CD4-positive, alpha-beta memory T cell (primary cell): Measurements from ENCODE around the gene TCF7L1. TPM values are rescaled to one million over a fixed set of nuclear protein-coding genes. Genes with fewer than 3 reads are reported as not detected.

Source experiments
- CTCF ChIA-PET: fragments of 350-600 bp; sonication (Branson Sonifier 250); formaldehyde crosslinking; loops from one replicate; lab custom pipeline; 2021; ENCODE audit warnings: inconsistent platforms; ENCODE audit not compliant: partially characterized antibody; lab: Charles Lee
- POLR2A ChIA-PET: fragments of 350-600 bp; sonication (Branson Sonifier 250); formaldehyde crosslinking; loops from one replicate; lab custom pipeline; 2021; ENCODE audit not compliant: partially characterized antibody; lab: Charles Lee
- DNase-seq, 5 donors: peaks; one replicate each; pipeline versions ENCODE4 v3.0.0 to v3.0.0-alpha.2; 2020 to 2022; ENCODE audit warnings: mixed read lengths in 1 of 5
- H3K27ac ChIP-seq: one replicate; pipeline ENCODE4 v1.7.0; 2013; ENCODE audit warnings: low read depth, low read length
- H3K27me3 ChIP-seq: 2 replicates; pipeline ENCODE4 v1.7.0; 2013; ENCODE audit warnings: mild to moderate bottlenecking, low read length, moderate library complexity; ENCODE audit not compliant: insufficient read depth
- H3K36me3 ChIP-seq: 2 replicates; pipeline ENCODE4 v1.7.0; 2013; ENCODE audit warnings: mild to moderate bottlenecking, low read length, moderate library complexity; ENCODE audit not compliant: insufficient read depth
- H3K4me1 ChIP-seq: 2 replicates; pipeline ENCODE4 v1.7.0; 2013; ENCODE audit warnings: mild to moderate bottlenecking, low read length, moderate library complexity; ENCODE audit not compliant: insufficient read depth
- H3K4me3 ChIP-seq, 2 donors: one replicate each; pipeline ENCODE4 v1.7.0; 2013; ENCODE audit warnings: low read length in 2 of 2, mild to moderate bottlenecking in 1 of 2
- H3K9me3 ChIP-seq, 2 donors: one replicate each; pipeline ENCODE4 v1.7.0; 2013; ENCODE audit warnings: low read length in 2 of 2, control low read depth in 1 of 2; ENCODE audit not compliant: control insufficient read depth in 1 of 2
- H3K27ac Mint-ChIP-seq, 7 donors: one replicate each; pipeline ENCODE4 v1.8.0; 2020 to 2021; ENCODE audit warnings: mixed read lengths in 7 of 7, mild to moderate bottlenecking in 6 of 7, inconsistent platforms in 3 of 7, moderate library complexity in 3 of 7
- H3K27me3 Mint-ChIP-seq, 2 donors: one replicate each; pipeline ENCODE4 v1.8.0; 2020 to 2021; ENCODE audit warnings: mixed read lengths in 2 of 2
- H3K36me3 Mint-ChIP-seq, 2 donors: one replicate each; pipeline ENCODE4 v1.8.0; 2020 to 2021; ENCODE audit warnings: mixed read lengths in 2 of 2, inconsistent platforms in 1 of 2, mild to moderate bottlenecking in 1 of 2
- H3K4me1 Mint-ChIP-seq, 4 donors: one replicate each; pipeline ENCODE4 v1.8.0; 2020 to 2021; ENCODE audit warnings: mixed read lengths in 4 of 4, mild to moderate bottlenecking in 1 of 4
- H3K4me3 Mint-ChIP-seq, 8 donors: one replicate each; pipeline ENCODE4 v1.8.0; 2020 to 2021; ENCODE audit warnings: mixed read lengths in 8 of 8, mild to moderate bottlenecking in 7 of 8, moderate library complexity in 6 of 8, inconsistent platforms in 3 of 8
- H3K9me3 Mint-ChIP-seq, 8 donors: one replicate each; pipeline ENCODE4 v1.8.0; 2020 to 2021; ENCODE audit warnings: mixed read lengths in 8 of 8, mild to moderate bottlenecking in 5 of 8, inconsistent platforms in 3 of 8, moderate library complexity in 1 of 8
- intact Hi-C: fragments of 100-400 bp; cut with micrococcal nuclease; formaldehyde crosslinking; loops from one replicate; pipeline ENCODE4 v1.15.1; 2023
- polyA plus RNA-seq, 2 donors: library from polyadenylated mRNA; unstranded; fragments of 300-500 nt; fragmentation: Illumina TruSeq; gene quantifications; one replicate each; pipeline ENCODE4 v1.2.3, GENCODE V29; 2021
- total RNA-seq, 2 experiments: library from RNA; stranded (reverse); gene quantifications; one replicate each; pipeline ENCODE4 v1.2.3, GENCODE V29; 2021

The TCF7L1 gene
- total and polyA plus RNA-seq, 4 experiments from 2014 or later: 0.06 TPM; not detected in 3

- H3K4me3 Mint-ChIP-seq: no peak overlapping the region
- H3K9me3 Mint-ChIP-seq: no peaks in the 10 kb centered on the region
- ChIA-PET POLR2A (no interaction called here), CTCF (interaction anchor here (2.4 to 14.3 kb wide), 3 partner anchors 9 to 34 kb away, joined by 10 to 187 read pairs (median 181); no protein-coding TSS in a partner anchor)
- H3K27ac Mint-ChIP-seq: no peak overlapping the region
- no peaks in the 10 kb centered on the region for H3K4me1 Mint-ChIP-seq
- peaks cover 2 to 7% of the 10 kb centered on the region in 2 donors for H3K27me3 Mint-ChIP-seq
- H3K36me3 Mint-ChIP-seq: no peaks in the 10 kb centered on the region
- Histone ChIP-seq H3K4me1 (no peaks in the 10 kb centered on the region), H3K27me3 (no peaks in the 10 kb centered on the region), H3K36me3 (no peaks in the 10 kb centered on the region), H3K27ac (no peak overlapping the region), H3K4me3 (no peak overlapping the region), H3K9me3 (no peaks in the 10 kb centered on the region)
- no peak for DNase-seq
- intact Hi-C loops: no loop called here
Observed at GRCh38 chr2:85264471-85264870, 131.3 kb downstream of the TCF7L1 start.

- Mint-ChIP-seq H3K27ac (no peak overlapping the region), H3K36me3 (no peaks in the 10 kb centered on the region), H3K4me1 (no peaks in the 10 kb centered on the region), H3K27me3 (peaks cover 2 to 8% of the 10 kb centered on the region in 2 donors), H3K4me3 (no peak overlapping the region), H3K9me3 (no peaks in the 10 kb centered on the region)
- ChIA-PET CTCF (interaction anchor here (1.0 to 14.3 kb wide), 7 partner anchors 10 to 59 kb away, joined by 3 to 187 read pairs (median 4); no protein-coding TSS in a partner anchor), POLR2A (no interaction called here)
- Histone ChIP-seq H3K9me3 (no peaks in the 10 kb centered on the region), H3K27ac (no peak overlapping the region), H3K27me3 (no peaks in the 10 kb centered on the region), H3K36me3 (no peaks in the 10 kb centered on the region), H3K4me1 (no peaks in the 10 kb centered on the region), H3K4me3 (no peak overlapping the region)
- DNase-seq: no peak
- intact Hi-C loops: no loop called here
Observed at GRCh38 chr2:85265304-85265703, 132.1 kb downstream of the TCF7L1 start.

- peaks cover 2 to 12% of the 10 kb centered on the region in 2 donors for H3K27me3 Mint-ChIP-seq
- no peaks in the 10 kb centered on the region for H3K4me1 Mint-ChIP-seq
- CTCF ChIA-PET: interaction anchor here (0.9 to 14.3 kb wide), 16 partner anchors 9 to 816 kb away, joined by 3 to 187 read pairs (median 4); no protein-coding TSS in a partner anchor
- DNase-seq: peak; percentile 51 to 63 (median 54)
- Histone ChIP-seq H3K9me3 (no peaks in the 10 kb centered on the region), H3K4me3 (no peak overlapping the region), H3K27ac (no peak overlapping the region), H3K36me3 (no peaks in the 10 kb centered on the region), H3K27me3 (no peaks in the 10 kb centered on the region), H3K4me1 (no peaks in the 10 kb centered on the region)
- no peaks in the 10 kb centered on the region for H3K9me3 Mint-ChIP-seq
- H3K36me3 Mint-ChIP-seq: no peaks in the 10 kb centered on the region
- H3K4me3 Mint-ChIP-seq: no peak overlapping the region
- intact Hi-C loops: loop anchor here (1.0 kb wide), 2 partner anchors 19 to 32 kb away; no protein-coding TSS in a partner anchor
- no peak overlapping the region for H3K27ac Mint-ChIP-seq
- POLR2A ChIA-PET: no interaction called here
Observed at GRCh38 chr2:85266146-85267041, 133.2 kb downstream of the TCF7L1 start.

- Mint-ChIP-seq H3K27me3 (peaks cover 9 to 10% of the 10 kb centered on the region in 2 donors), H3K27ac (peak overlapping the region in 1 of 7 donors; percentile 77), H3K9me3 (no peaks in the 10 kb centered on the region), H3K4me1 (no peaks in the 10 kb centered on the region), H3K4me3 (no peak overlapping the region), H3K36me3 (no peaks in the 10 kb centered on the region)
- POLR2A ChIA-PET: no interaction called here
- no peak overlapping the region for H3K27ac ChIP-seq
- H3K27me3 ChIP-seq: no peaks in the 10 kb centered on the region
- CTCF ChIA-PET: interaction anchor here (1.5 to 14.3 kb wide), 3 partner anchors 14 to 29 kb away, joined by 3 to 187 read pairs (median 181); no protein-coding TSS in a partner anchor
- no peaks in the 10 kb centered on the region for H3K36me3 ChIP-seq
- no peak overlapping the region for H3K4me3 ChIP-seq
- no peaks in the 10 kb centered on the region for H3K9me3 ChIP-seq
- intact Hi-C loops: no loop called here
- DNase-seq: no peak
- no peaks in the 10 kb centered on the region for H3K4me1 ChIP-seq
Observed at GRCh38 chr2:85269959-85270358, 136.8 kb downstream of the TCF7L1 start.

- H3K27ac Mint-ChIP-seq: no peak overlapping the region
- POLR2A ChIA-PET: no interaction called here
- H3K4me3 Mint-ChIP-seq: no peak overlapping the region
- no peaks in the 10 kb centered on the region for H3K36me3 Mint-ChIP-seq
- H3K36me3 ChIP-seq: no peaks in the 10 kb centered on the region
- H3K4me1 ChIP-seq: no peaks in the 10 kb centered on the region
- H3K9me3 Mint-ChIP-seq: no peaks in the 10 kb centered on the region
- no peaks in the 10 kb centered on the region for H3K4me1 Mint-ChIP-seq
- H3K27me3 Mint-ChIP-seq: peaks cover 9 to 11% of the 10 kb centered on the region in 2 donors
- H3K9me3 ChIP-seq: no peaks in the 10 kb centered on the region
- CTCF ChIA-PET: interaction anchor here (1.1 to 14.3 kb wide), 4 partner anchors 16 to 366 kb away, joined by 3 to 181 read pairs (median 14); no protein-coding TSS in a partner anchor
- no peak overlapping the region for H3K4me3 ChIP-seq
- H3K27ac ChIP-seq: no peak overlapping the region
- DNase-seq: no peak
- intact Hi-C loops: no loop called here
- H3K27me3 ChIP-seq: no peaks in the 10 kb centered on the region
Observed at GRCh38 chr2:85272357-85272756, 139.2 kb downstream of the TCF7L1 start.

- Mint-ChIP-seq H3K27me3 (peaks cover 8 to 11% of the 10 kb centered on the region in 2 donors), H3K4me3 (no peak overlapping the region), H3K9me3 (no peaks in the 10 kb centered on the region), H3K27ac (no peak overlapping the region), H3K4me1 (no peaks in the 10 kb centered on the region), H3K36me3 (no peaks in the 10 kb centered on the region)
- ChIA-PET POLR2A (no interaction called here), CTCF (interaction anchor here (0.7 to 14.3 kb wide), 3 partner anchors 14 to 26 kb away, joined by 3 to 181 read pairs (median 3); no protein-coding TSS in a partner anchor)
- Histone ChIP-seq H3K9me3 (no peaks in the 10 kb centered on the region), H3K36me3 (no peaks in the 10 kb centered on the region), H3K4me3 (no peak overlapping the region), H3K27me3 (no peaks in the 10 kb centered on the region), H3K4me1 (no peaks in the 10 kb centered on the region), H3K27ac (no peak overlapping the region)
- intact Hi-C loops: no loop called here
- DNase-seq: no peak
Observed at GRCh38 chr2:85273738-85274731, 140.8 kb downstream of the TCF7L1 start.
